ENCODE results near the gene DEF6. TPM values are rescaled to one million over a fixed set of nuclear protein-coding genes. Genes with fewer than 3 reads are reported as not detected.

Gene DEF6
- total RNA-seq = 23.2 and 24.6 TPM in 2 replicates

GRCh38 chr6:35297601-35298481, at the start of gene DEF6:
Gene DEF6 (plus strand): TSS chr6:35297818. CDS start chr6:35297857, 39 bp downstream.

GRCh38 chr6:35259194-35259947, 38.2 kb upstream of the DEF6 start, which contains the start of gene ZNF76:
Gene ZNF76 (plus strand): TSS chr6:35259735. CDS start chr6:35281152, 21,417 bp downstream.

GRCh38 chr6:35342258-35343091, 44.9 kb downstream of the DEF6 start, which contains the start of gene PPARD:
Gene PPARD (plus strand): TSS chr6:35342558. CDS start chr6:35411088, 68,530 bp downstream.

Other genes with a start within 250 kb of the DEF6 start
- gene TCP11, start 156.5 kb upstream of the DEF6 start, total RNA-seq = under 0.01 TPM in 1 of 2 replicates, not detected in the other
- gene SCUBE3, start 83.9 kb upstream of the DEF6 start, total RNA-seq = not detected in 2 replicates
- gene ZNF76, start 38.1 kb upstream of the DEF6 start, total RNA-seq = 4.8 and 9.8 TPM in 2 replicates
- 10.6 and 34.4 TPM in 2 replicates for gene PPARD, start 44.7 kb downstream of the DEF6 start, total RNA-seq
- gene FANCE, start 154.5 kb downstream of the DEF6 start, total RNA-seq = 49.6 and 52.0 TPM in 2 replicates
- 1,534 and 1,863 TPM in 2 replicates for gene RPL10A, start 170.6 kb downstream of the DEF6 start, total RNA-seq
- gene TEAD3, start 199.3 kb downstream of the DEF6 start, total RNA-seq = 6.5 and 18.9 TPM in 2 replicates
- not detected in 2 replicates for gene TULP1, start 215.1 kb downstream of the DEF6 start, total RNA-seq

Data from nasal cavity respiratory epithelium epithelial cell of viscerocranial mucosa (primary cell).